GM12864 (cell line): ENCODE data around the gene SMIM36.

Source experiments
- DNase-seq: peaks from one replicate; pipeline ENCODE4 v3.0.0-alpha.2; 2011; ENCODE audit warnings: low read depth
- H3K4me3 ChIP-seq: 2 replicates; pipeline ENCODE4 v1.5.1; 2011; ENCODE audit warnings: mild to moderate bottlenecking, low read depth, low read length, control low read depth
- CTCF ChIP-seq: IDR thresholded peaks from 2 replicates; pipeline ENCODE4 v1.5.1; 2011; ENCODE audit warnings: low read depth, mild to moderate bottlenecking, moderate library complexity, low read length, control low read depth, inconsistent platforms; ENCODE audit errors: missing control alignments

SMIM36 gene

GRCh38 chr17:55463600-55463999 lies 47.7 kb downstream of the SMIM36 start:
- H3K4me3 ChIP-seq: no peak overlapping the region
- DNase-seq: peak; percentile 83
- no peak for TF ChIP-seq CTCF

- DNase-seq: no peak
- TF ChIP-seq CTCF: no peak
These were observed 48.5 kb downstream of the SMIM36 start for GRCh38 chr17:55462711-55463110.

GRCh38 chr17:55462234-55462633 lies 49.0 kb downstream of the SMIM36 start:
- no peak for DNase-seq
- H3K4me3 ChIP-seq: no peak overlapping the region
- no peak for TF ChIP-seq CTCF

More at GRCh38 chr17:55462711-55463110, 48.5 kb downstream of the SMIM36 start:
- no peak overlapping the region for H3K4me3 ChIP-seq

GRCh38 chr17:55458978-55459377 lies 52.3 kb downstream of the SMIM36 start:
- TF ChIP-seq CTCF: no peak
- H3K4me3 ChIP-seq: no peak overlapping the region
- no peak for DNase-seq

- DNase-seq: no peak
- H3K4me3 ChIP-seq: no peak overlapping the region
- no peak for TF ChIP-seq CTCF
These were observed 52.9 kb downstream of the SMIM36 start for GRCh38 chr17:55458287-55458900.

GRCh38 chr17:55456307-55457240 lies 54.7 kb downstream of the SMIM36 start:
- no peak overlapping the region for H3K4me3 ChIP-seq
- DNase-seq: no peak
- no peak for TF ChIP-seq CTCF
